Neural cell (in vitro differentiated cells): Measurements from ENCODE around the gene ZBTB46.

ENCODE experiments used
- EP300 ChIP-seq: fragments of 450-650 bp; conservative IDR thresholded peaks from 2 replicates; pipeline ENCODE4 v1.6.1; 2014; ENCODE audit warnings: antibody characterized with exemption, mild to moderate bottlenecking, moderate library complexity; ENCODE audit not compliant: poor library complexity, severe bottlenecking
- POLR2AphosphoS5 ChIP-seq: IDR thresholded peaks from 2 replicates; pipeline ENCODE4 v1.6.1; 2012
- TAF1 ChIP-seq: IDR thresholded peaks from 2 replicates; pipeline ENCODE4 v1.6.1; 2012; ENCODE audit warnings: low read depth
- TF ChIP-seq, protein P1 (sequence below): fragments of 450-650 bp; IDR thresholded peaks from 2 replicates; pipeline ENCODE4 v1.5.1; 2014; ENCODE audit warnings: antibody characterized with exemption, mild to moderate bottlenecking, moderate library complexity; ENCODE audit not compliant: poor library complexity, severe bottlenecking

DNA sequence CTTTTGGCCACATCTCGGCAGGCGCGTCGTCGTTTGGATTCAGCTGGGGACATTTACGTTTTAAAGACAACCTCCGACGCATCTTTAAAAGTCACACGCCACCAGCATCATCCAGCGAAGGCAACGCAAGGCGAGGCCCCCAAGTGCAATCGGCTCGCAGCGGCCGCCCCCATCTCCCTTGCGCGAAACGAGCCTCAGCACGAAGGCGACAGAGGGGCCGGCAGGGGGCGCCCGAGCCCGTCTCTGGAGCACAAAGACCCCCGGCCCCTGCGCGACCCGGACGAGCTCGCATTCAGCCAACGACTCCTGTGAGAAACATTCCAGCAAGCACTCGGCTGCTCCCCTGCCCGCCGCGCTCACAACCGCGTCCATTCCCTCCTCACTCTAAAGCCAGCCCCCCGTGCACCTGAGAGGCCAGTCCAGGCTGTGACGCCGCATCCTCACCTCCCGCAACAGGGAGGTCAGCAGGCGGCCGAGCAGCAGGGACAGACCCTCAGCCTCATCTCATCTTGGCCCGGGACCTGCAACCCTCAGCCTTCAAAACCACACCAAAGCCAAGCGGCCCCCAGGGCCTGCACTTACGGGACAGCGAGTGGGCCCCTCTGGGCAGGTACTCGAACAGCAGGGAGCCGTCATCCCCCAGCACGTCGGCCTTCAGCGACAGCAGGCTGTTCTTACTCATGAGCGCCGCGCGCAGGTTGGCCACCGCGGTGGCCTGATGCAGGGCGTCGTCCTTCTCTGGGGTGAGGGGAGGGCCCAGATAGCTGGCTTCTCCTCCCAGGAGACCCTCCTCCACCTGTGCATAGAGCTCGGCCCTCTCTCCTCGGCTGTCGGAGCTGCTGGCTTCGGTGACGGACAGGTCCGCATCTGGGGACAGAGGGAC is 55.7 kb downstream of the ZBTB46 start:
- TF ChIP-seq, protein P1, sequence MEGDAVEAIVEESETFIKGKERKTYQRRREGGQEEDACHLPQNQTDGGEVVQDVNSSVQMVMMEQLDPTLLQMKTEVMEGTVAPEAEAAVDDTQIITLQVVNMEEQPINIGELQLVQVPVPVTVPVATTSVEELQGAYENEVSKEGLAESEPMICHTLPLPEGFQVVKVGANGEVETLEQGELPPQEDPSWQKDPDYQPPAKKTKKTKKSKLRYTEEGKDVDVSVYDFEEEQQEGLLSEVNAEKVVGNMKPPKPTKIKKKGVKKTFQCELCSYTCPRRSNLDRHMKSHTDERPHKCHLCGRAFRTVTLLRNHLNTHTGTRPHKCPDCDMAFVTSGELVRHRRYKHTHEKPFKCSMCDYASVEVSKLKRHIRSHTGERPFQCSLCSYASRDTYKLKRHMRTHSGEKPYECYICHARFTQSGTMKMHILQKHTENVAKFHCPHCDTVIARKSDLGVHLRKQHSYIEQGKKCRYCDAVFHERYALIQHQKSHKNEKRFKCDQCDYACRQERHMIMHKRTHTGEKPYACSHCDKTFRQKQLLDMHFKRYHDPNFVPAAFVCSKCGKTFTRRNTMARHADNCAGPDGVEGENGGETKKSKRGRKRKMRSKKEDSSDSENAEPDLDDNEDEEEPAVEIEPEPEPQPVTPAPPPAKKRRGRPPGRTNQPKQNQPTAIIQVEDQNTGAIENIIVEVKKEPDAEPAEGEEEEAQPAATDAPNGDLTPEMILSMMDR: peak; percentile 91
- TF ChIP-seq POLR2AphosphoS5: peak; percentile 31
- no peak for TF ChIP-seq TAF1
- no peak for TF ChIP-seq EP300
